Naive thymus-derived CD4-positive, alpha-beta T cell (primary cell): ENCODE measurements around the gene COL9A2. TPM values are rescaled to one million over a fixed set of nuclear protein-coding genes. Genes with fewer than 3 reads are reported as not detected.
"Not testable (repeated sequence)": the region's sequence is repeated elsewhere in the genome, so short reads cannot be mapped to it uniquely, and the experiment has no call there.

Experiments used
- ATAC-seq: fragments of 150-1000 bp; cut with Tn5 transposase; 2 replicates; pipeline ENCODE4 v1.10.0; 2021; ENCODE audit warnings: mild to moderate bottlenecking, moderate library complexity
- CTCF ChIA-PET: fragments of 350-600 bp; sonication (Branson Sonifier 250); formaldehyde crosslinking; loops from one replicate; lab custom pipeline; 2021; ENCODE audit warnings: antibody characterized with exemption; lab: Charles Lee
- POLR2A ChIA-PET: fragments of 350-600 bp; sonication (Branson Sonifier 250); formaldehyde crosslinking; loops from one replicate; lab custom pipeline; 2021; ENCODE audit warnings: antibody characterized with exemption, inconsistent platforms; lab: Charles Lee
- DNase-seq, 9 donors: peaks; one replicate each; pipeline versions ENCODE4 v3.0.0 to v3.0.0-alpha.2; 2020 to 2022; ENCODE audit warnings: mixed read lengths in 1 of 9
- H3K27ac ChIP-seq: one replicate; pipeline ENCODE4 v1.7.0; 2013; ENCODE audit warnings: mild to moderate bottlenecking, low read depth, low read length, moderate library complexity
- H3K27me3 ChIP-seq, 2 donors: one replicate each; pipeline ENCODE4 v1.7.0; 2013; ENCODE audit warnings: low read length in 2 of 2, mild to moderate bottlenecking in 2 of 2, moderate library complexity in 2 of 2; ENCODE audit not compliant: control insufficient read depth in 2 of 2, insufficient read depth in 2 of 2
- H3K36me3 ChIP-seq, 3 experiments: 1 replicate in 2 of 3; 2 replicates in 1 of 3; pipeline ENCODE4 v1.7.0; 2013; ENCODE audit warnings: low read length in 3 of 3, mild to moderate bottlenecking in 3 of 3, moderate library complexity in 1 of 3; ENCODE audit not compliant: insufficient read depth in 3 of 3, control insufficient read depth in 2 of 3
- H3K4me1 ChIP-seq, 2 donors: one replicate each; pipeline ENCODE4 v1.7.0; 2013; ENCODE audit warnings: low read length in 2 of 2, mild to moderate bottlenecking in 2 of 2, moderate library complexity in 1 of 2; ENCODE audit not compliant: control insufficient read depth in 2 of 2, insufficient read depth in 2 of 2
- H3K4me3 ChIP-seq: 2 replicates; pipeline ENCODE4 v1.7.0; 2013; ENCODE audit warnings: mild to moderate bottlenecking, low read length
- H3K9me3 ChIP-seq, 3 experiments: 1 replicate in 2 of 3; 2 replicates in 1 of 3; pipeline ENCODE4 v1.7.0; 2013; ENCODE audit warnings: low read length in 3 of 3; ENCODE audit not compliant: control insufficient read depth in 2 of 3
- H3K27ac Mint-ChIP-seq, 9 donors: one replicate each; pipeline ENCODE4 v1.8.0; 2020 to 2022; ENCODE audit warnings: mixed read lengths in 9 of 9, mild to moderate bottlenecking in 8 of 9, moderate library complexity in 5 of 9, inconsistent platforms in 2 of 9
- H3K27me3 Mint-ChIP-seq, 5 donors: one replicate each; pipeline ENCODE4 v1.8.0; 2021 to 2022; ENCODE audit warnings: mixed read lengths in 5 of 5, mild to moderate bottlenecking in 1 of 5
- H3K36me3 Mint-ChIP-seq, 5 donors: one replicate each; pipeline ENCODE4 v1.8.0; 2020 to 2022; ENCODE audit warnings: mixed read lengths in 5 of 5, mild to moderate bottlenecking in 3 of 5, inconsistent platforms in 1 of 5
- H3K4me1 Mint-ChIP-seq, 7 donors: one replicate each; pipeline ENCODE4 v1.8.0; 2020 to 2022; ENCODE audit warnings: mixed read lengths in 7 of 7, mild to moderate bottlenecking in 3 of 7, inconsistent platforms in 1 of 7
- H3K4me3 Mint-ChIP-seq, 10 donors: one replicate each; pipeline ENCODE4 v1.8.0; 2020 to 2022; ENCODE audit warnings: mild to moderate bottlenecking in 10 of 10, mixed read lengths in 10 of 10, moderate library complexity in 6 of 10, inconsistent platforms in 2 of 10
- H3K9me3 Mint-ChIP-seq, 11 donors: one replicate each; pipeline ENCODE4 v1.8.0; 2020 to 2022; ENCODE audit warnings: mixed read lengths in 11 of 11, mild to moderate bottlenecking in 4 of 11, inconsistent platforms in 1 of 11, moderate library complexity in 1 of 11
- intact Hi-C, 2 donors: fragments of 100-400 bp; cut with micrococcal nuclease; formaldehyde crosslinking; loops; one replicate each; pipeline ENCODE4 v1.15.1; 2023
- polyA plus RNA-seq, 2 donors: library from polyadenylated mRNA; unstranded; fragments of 300-500 nt; fragmentation: Illumina TruSeq; gene quantifications; one replicate each; pipeline ENCODE4 v1.2.3, GENCODE V29; 2021
- total RNA-seq, 6 experiments: library from RNA in 5 of 6; stranded (reverse) in 5 of 6; gene quantifications; 1 replicate in 5 of 6; 2 replicates in 1 of 6; pipeline ENCODE4 v1.2.3 and lab custom pipeline; 2021 to 2026

COL9A2 gene
- total and polyA plus RNA-seq, 7 experiments from 2014 or later, result 0.43 to 14.6 (median 2.0) TPM

- H3K4me1 ChIP-seq, result peaks cover 6 to 28% of the 10 kb centered on the region in 2 donors
- H3K4me3 Mint-ChIP-seq, result no peak overlapping the region
- no peaks in the 10 kb centered on the region for H3K9me3 ChIP-seq
- ChIA-PET POLR2A (interaction anchor here (1.3 to 2.4 kb wide), 4 partner anchors 19 to 184 kb away, joined by 4 to 20 read pairs (median 6); partner anchors contain the start of gene SMAP2), CTCF (interaction anchor here (0.6 to 10.2 kb wide), 12 partner anchors 10 to 253 kb away, joined by 3 to 152 read pairs (median 8); partner anchors contain the start of gene COL9A2)
- H3K36me3 Mint-ChIP-seq, result peaks cover 0 to 8% (median 0%) of the 10 kb centered on the region in 5 donors
- DNase-seq (no peak), ATAC-seq (no peak)
- intact Hi-C loops, result loop anchor here in 1 of 2 donors (5.0 kb wide), 1 partner anchor 520 kb away; no protein-coding TSS in a partner anchor
- peaks cover 0 to 8% (median 4%) of the 10 kb centered on the region in 11 donors for H3K9me3 Mint-ChIP-seq
- peaks cover 26 to 39% (median 37%) of the 10 kb centered on the region in 7 donors for H3K4me1 Mint-ChIP-seq
- no peak overlapping the region for H3K27ac ChIP-seq
- no peaks in the 10 kb centered on the region for H3K36me3 ChIP-seq
- no peaks in the 10 kb centered on the region for H3K27me3 ChIP-seq
- H3K4me3 ChIP-seq, result no peak overlapping the region
- no peak overlapping the region for H3K27ac Mint-ChIP-seq
- peaks cover 0 to 7% (median 0%) of the 10 kb centered on the region in 5 donors for H3K27me3 Mint-ChIP-seq
These were observed 20.4 kb upstream of the COL9A2 start for GRCh38 chr1:40337443-40337842.

DNA sequence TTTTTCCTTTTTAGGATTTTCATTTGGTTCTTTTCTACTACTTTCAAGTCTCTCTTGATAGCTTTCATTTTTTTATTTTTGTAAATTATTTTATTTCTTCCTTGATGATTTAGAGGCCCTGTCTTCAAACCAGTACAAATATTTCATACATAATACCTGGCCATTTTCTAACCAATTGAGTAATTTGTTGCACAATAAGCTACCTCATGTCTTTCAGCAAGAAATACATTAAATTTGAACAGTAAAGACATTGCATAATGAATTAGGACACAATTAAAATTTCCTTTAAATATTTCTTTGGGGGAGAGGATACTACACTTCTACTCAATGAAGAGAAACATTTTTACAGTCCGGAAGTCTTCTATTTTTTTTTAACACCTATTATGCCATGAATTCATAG is 15.6 kb upstream of the COL9A2 start:
- peaks cover 0 to 13% (median 0%) of the 10 kb centered on the region in 11 donors for H3K9me3 Mint-ChIP-seq

GRCh38 chr1:40331403-40331802 is 14.3 kb upstream of the COL9A2 start:
- peaks cover 0 to 13% (median 2%) of the 10 kb centered on the region in 11 donors for H3K9me3 Mint-ChIP-seq
- H3K4me1 ChIP-seq, CTCF ChIA-PET, H3K4me1 Mint-ChIP-seq, H3K27ac Mint-ChIP-seq, H3K4me3 Mint-ChIP-seq, H3K27me3 ChIP-seq, DNase-seq, H3K9me3 ChIP-seq, H3K36me3 ChIP-seq, H3K4me3 ChIP-seq, intact Hi-C loops, ATAC-seq, H3K27ac ChIP-seq: not testable (repeated sequence)
- peaks cover 0 to 11% (median 0%) of the 10 kb centered on the region in 5 donors for H3K27me3 Mint-ChIP-seq
- peaks cover 0 to 12% (median 0%) of the 10 kb centered on the region in 5 donors for H3K36me3 Mint-ChIP-seq
- POLR2A ChIA-PET, result interaction anchor here (1.9 kb wide), 1 partner anchor 40 kb away, joined by 4 read pairs; no protein-coding TSS in a partner anchor

More for the DNA sequence above, 15.6 kb upstream of the COL9A2 start:
- DNase-seq (no peak), ATAC-seq (no peak)
- H3K4me3 Mint-ChIP-seq, result no peak overlapping the region
- no peaks in the 10 kb centered on the region for H3K9me3 ChIP-seq
- H3K36me3 ChIP-seq, result no peaks in the 10 kb centered on the region
- no peak overlapping the region for H3K27ac ChIP-seq
- no peak overlapping the region for H3K4me3 ChIP-seq
- H3K36me3 Mint-ChIP-seq, result peaks cover 0 to 12% (median 0%) of the 10 kb centered on the region in 5 donors
- H3K4me1 ChIP-seq, result no peaks in the 10 kb centered on the region
- peaks cover 0 to 11% (median 0%) of the 10 kb centered on the region in 5 donors for H3K27me3 Mint-ChIP-seq
- intact Hi-C loops, result no loop called here
- no peak overlapping the region for H3K27ac Mint-ChIP-seq
- CTCF ChIA-PET, result interaction anchor here (1.1 kb wide), 1 partner anchor 178 kb away, joined by 3 read pairs; no protein-coding TSS in a partner anchor
- H3K4me1 Mint-ChIP-seq, result no peaks in the 10 kb centered on the region
- H3K27me3 ChIP-seq, result no peaks in the 10 kb centered on the region
- POLR2A ChIA-PET, result interaction anchor here (1.9 kb wide), 1 partner anchor 39 kb away, joined by 4 read pairs; no protein-coding TSS in a partner anchor

DNA sequence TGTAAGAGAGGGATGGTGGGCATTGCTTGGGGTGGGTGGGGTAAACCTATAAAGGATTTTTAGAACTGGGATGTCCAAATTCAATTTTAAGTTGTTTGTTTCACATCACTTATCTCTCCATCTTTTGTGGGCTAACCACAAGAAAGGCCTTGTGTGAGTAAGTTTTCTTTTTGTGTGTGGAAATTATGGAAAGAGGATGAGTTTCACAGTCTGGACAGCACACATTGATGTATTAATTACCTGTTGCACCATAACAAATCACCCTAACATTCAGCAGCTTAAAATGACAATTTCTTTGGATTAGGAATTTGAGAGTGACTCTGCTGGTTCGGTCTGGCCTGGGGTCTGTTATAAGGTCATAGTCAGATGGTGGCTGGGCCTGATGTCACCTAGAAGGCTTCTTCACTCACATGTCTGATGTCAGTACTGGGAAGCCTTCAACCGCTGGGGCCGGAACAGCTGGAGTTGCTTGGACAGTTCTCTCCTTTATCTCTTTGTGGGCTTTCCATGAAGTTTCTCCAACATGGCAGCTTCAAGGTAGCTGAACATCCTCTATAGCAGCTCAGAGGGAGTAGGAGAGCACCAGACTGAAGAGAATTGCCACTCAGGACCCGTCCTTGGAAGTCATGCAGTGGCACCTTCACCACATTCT is 2.0 kb upstream of the COL9A2 start:
- Histone ChIP-seq H3K27me3 (no peaks in the 10 kb centered on the region), H3K4me1 (peaks cover 3% of the 10 kb centered on the region in 2 donors), H3K27ac (no peak overlapping the region), H3K4me3 (no peak overlapping the region), H3K36me3 (no peaks in the 10 kb centered on the region), H3K9me3 (no peaks in the 10 kb centered on the region)
- intact Hi-C loops, result loop anchor here in 1 of 2 donors (5.0 kb wide), 1 partner anchor 68 kb away; no protein-coding TSS in a partner anchor
- ChIA-PET POLR2A (interaction anchor here (0.5 to 0.7 kb wide), 2 partner anchors 67 to 99 kb away, joined by 3 to 4 read pairs; no protein-coding TSS in a partner anchor), CTCF (interaction anchor here (0.7 to 6.7 kb wide), 4 partner anchors 9 to 175 kb away, joined by 3 to 52 read pairs (median 4); no protein-coding TSS in a partner anchor)
- Mint-ChIP-seq H3K27ac (peak overlapping the region in 1 of 9 donors; percentile 51), H3K36me3 (peaks cover 0 to 7% (median 0%) of the 10 kb centered on the region in 5 donors), H3K9me3 (peaks cover 0 to 1% (median 0%) of the 10 kb centered on the region in 11 donors), H3K27me3 (peaks cover 7 to 39% (median 13%) of the 10 kb centered on the region in 5 donors), H3K4me1 (peaks cover 9 to 38% (median 27%) of the 10 kb centered on the region in 7 donors), H3K4me3 (peak overlapping the region in 1 of 10 donors; percentile 9)
- no peak for DNase-seq
- ATAC-seq, result no peak

- intact Hi-C loops, result loop anchor here in 1 of 2 donors (5.0 kb wide), 1 partner anchor 69 kb away; no protein-coding TSS in a partner anchor
- H3K4me1 Mint-ChIP-seq, result peaks cover 9 to 42% (median 30%) of the 10 kb centered on the region in 7 donors
- POLR2A ChIA-PET, result interaction anchor here (0.5 to 1.1 kb wide), 2 partner anchors 20 to 99 kb away, joined by 3 to 4 read pairs; no protein-coding TSS in a partner anchor
These were observed 1.4 kb upstream of the COL9A2 start for GRCh38 chr1:40318476-40318875.

More at GRCh38 chr1:40318476-40318875, 1.4 kb upstream of the COL9A2 start:
- Histone ChIP-seq H3K36me3 (no peaks in the 10 kb centered on the region), H3K27ac (no peak overlapping the region), H3K9me3 (no peaks in the 10 kb centered on the region), H3K27me3 (no peaks in the 10 kb centered on the region), H3K4me3 (no peak overlapping the region), H3K4me1 (peaks cover 3% of the 10 kb centered on the region in 2 donors)
- ATAC-seq, result no peak
- Mint-ChIP-seq H3K9me3 (peaks cover 0 to 1% (median 0%) of the 10 kb centered on the region in 11 donors), H3K27ac (peak overlapping the region in 1 of 9 donors; percentile 68), H3K27me3 (peaks cover 7 to 36% (median 13%) of the 10 kb centered on the region in 5 donors), H3K4me3 (peak overlapping the region in 1 of 10 donors; percentile 12), H3K36me3 (peaks cover 0 to 7% (median 0%) of the 10 kb centered on the region in 5 donors)
- DNase-seq, result no peak
- CTCF ChIA-PET, result interaction anchor here (0.7 to 6.7 kb wide), 3 partner anchors 8 to 175 kb away, joined by 3 to 52 read pairs (median 5); no protein-coding TSS in a partner anchor
